Measurements from ENCODE around the gene EIF4G1.

The EIF4G1 gene

GRCh38 chr3:184306341-184306972 lies 7.9 kb upstream of the EIF4G1 start:
- H3K27ac ChIP-seq: no peak overlapping the region
- DNase-seq (ENCODE audit: low read depth, low spot score): no peak

- no peak overlapping the region for H3K27ac ChIP-seq
- DNase-seq (ENCODE audit: low read depth, low spot score): no peak
Measured at GRCh38 chr3:184307915-184308314, 6.5 kb upstream of the EIF4G1 start.

GRCh38 chr3:184308744-184309143 lies 5.7 kb upstream of the EIF4G1 start:
- no peak overlapping the region for H3K27ac ChIP-seq
- DNase-seq (ENCODE audit: low read depth, low spot score): no peak

- peak overlapping the region; percentile 10 for H3K27ac ChIP-seq
- no peak for DNase-seq (ENCODE audit: low read depth, low spot score)
Measured at GRCh38 chr3:184311633-184312032, 2.8 kb upstream of the EIF4G1 start.

- no peak for DNase-seq (ENCODE audit: low read depth, low spot score)
- H3K27ac ChIP-seq: peak overlapping the region; percentile 95
Measured at GRCh38 chr3:184314700-184315542, 515 bp downstream of the EIF4G1 start.

- peak overlapping the region; percentile 95 for H3K27ac ChIP-seq
- DNase-seq (ENCODE audit: low read depth, low spot score): no peak
Measured at GRCh38 chr3:184315543-184315867, 1.1 kb downstream of the EIF4G1 start.

GRCh38 chr3:184315871-184316661 lies 1.7 kb downstream of the EIF4G1 start:
- H3K27ac ChIP-seq: peak overlapping the region; percentile 95
- no peak for DNase-seq (ENCODE audit: low read depth, low spot score)

- no peak for DNase-seq (ENCODE audit: low read depth, low spot score)
- peak overlapping the region; percentile 95 for H3K27ac ChIP-seq
Measured at GRCh38 chr3:184316792-184317191, 2.4 kb downstream of the EIF4G1 start.

GRCh38 chr3:184317201-184317600 lies 2.8 kb downstream of the EIF4G1 start:
- no peak for DNase-seq (ENCODE audit: low read depth, low spot score)
- H3K27ac ChIP-seq: peak overlapping the region; percentile 95

GRCh38 chr3:184320104-184320445 lies 5.7 kb downstream of the EIF4G1 start:
- peak overlapping the region; percentile 95 for H3K27ac ChIP-seq
- DNase-seq (ENCODE audit: low read depth, low spot score): no peak

- DNase-seq (ENCODE audit: low read depth, low spot score): no peak
- H3K27ac ChIP-seq: peak overlapping the region; percentile 6
Measured at GRCh38 chr3:184321666-184322065, 7.3 kb downstream of the EIF4G1 start.

- no peak for DNase-seq (ENCODE audit: low read depth, low spot score)
- H3K27ac ChIP-seq: peak overlapping the region; percentile 6
Measured at GRCh38 chr3:184322731-184323487, 8.5 kb downstream of the EIF4G1 start.

GRCh38 chr3:184323696-184324095 lies 9.3 kb downstream of the EIF4G1 start:
- H3K27ac ChIP-seq: no peak overlapping the region
- no peak for DNase-seq (ENCODE audit: low read depth, low spot score)

GRCh38 chr3:184325269-184325668 lies 10.9 kb downstream of the EIF4G1 start:
- DNase-seq (ENCODE audit: low read depth, low spot score): no peak

GRCh38 chr3:184325715-184326369 lies 11.4 kb downstream of the EIF4G1 start:
- no peak for DNase-seq (ENCODE audit: low read depth, low spot score)
- H3K27ac ChIP-seq: peak overlapping the region; percentile 21

More at GRCh38 chr3:184325269-184325668, 10.9 kb downstream of the EIF4G1 start:
- H3K27ac ChIP-seq: peak overlapping the region; percentile 21

GRCh38 chr3:184327171-184327570 lies 12.8 kb downstream of the EIF4G1 start:
- DNase-seq (ENCODE audit: low read depth, low spot score): no peak
- no peak overlapping the region for H3K27ac ChIP-seq

GRCh38 chr3:184328516-184328915 lies 14.1 kb downstream of the EIF4G1 start:
- DNase-seq (ENCODE audit: low read depth, low spot score): no peak
- peak overlapping the region; percentile 97 for H3K27ac ChIP-seq

- peak overlapping the region; percentile 97 for H3K27ac ChIP-seq
- DNase-seq (ENCODE audit: low read depth, low spot score): peak; percentile 80
Measured at GRCh38 chr3:184332370-184333090, 18.1 kb downstream of the EIF4G1 start.

- DNase-seq (ENCODE audit: low read depth, low spot score): no peak
- peak overlapping the region; percentile 97 for H3K27ac ChIP-seq
Measured at GRCh38 chr3:184333190-184333589, 18.8 kb downstream of the EIF4G1 start.

Data from epithelial cell of prostate (primary cell).